CMK (cell line): ENCODE data around the gene TMX2.
"Not testable (repeated sequence)": the region's sequence is repeated elsewhere in the genome, so short reads cannot be mapped to it uniquely, and the experiment has no call there.

Source experiments
- DNase-seq: peaks from one replicate; pipeline ENCODE4 v3.0.0-alpha.2; 2010; ENCODE audit warnings: low read depth

Gene TMX2

GRCh38 chr11:57713835-57714234 is 1.4 kb downstream of the TMX2 start:
- DNase-seq, result no peak

- DNase-seq, result not testable (repeated sequence)
These were observed 4.3 kb downstream of the TMX2 start for GRCh38 chr11:57716726-57717125.

DNA sequence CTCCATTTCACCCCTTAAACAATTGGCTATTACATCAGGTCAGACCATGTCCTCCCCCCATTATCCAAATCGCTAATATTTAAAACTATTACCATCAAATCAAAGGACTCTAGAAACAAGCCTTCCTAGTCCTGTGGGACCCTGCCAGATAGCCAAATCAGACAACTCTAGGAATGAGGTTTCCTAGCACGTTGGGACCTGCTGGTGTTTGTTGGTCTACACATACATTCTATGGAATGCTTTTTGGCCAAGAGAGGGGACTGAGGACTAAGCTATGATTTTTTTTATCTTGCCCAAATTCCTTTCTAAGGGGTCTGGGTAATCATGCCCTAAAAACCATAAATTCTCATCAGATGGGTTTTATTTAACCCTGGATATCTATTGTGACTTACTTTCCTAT is 14.8 kb downstream of the TMX2 start:
- DNase-seq, result no peak

DNA sequence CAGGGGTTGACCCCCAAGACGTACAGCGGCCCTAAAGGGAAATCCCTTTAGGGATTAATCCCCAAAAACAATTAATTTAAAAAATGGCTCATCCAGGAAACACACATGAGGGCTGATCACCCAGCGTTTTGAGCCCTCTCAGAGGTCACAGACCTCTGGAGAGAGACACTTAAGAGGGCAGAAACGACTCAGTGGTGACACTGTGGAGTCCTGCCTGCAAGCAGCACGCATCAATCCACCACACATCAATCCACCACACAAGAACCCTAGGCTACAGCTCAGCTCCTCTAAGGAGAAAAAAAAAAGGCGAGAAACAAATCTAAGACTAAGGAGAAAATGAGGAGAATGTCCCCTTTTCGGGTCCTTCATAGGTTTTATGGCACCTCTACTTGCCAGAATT is 16.4 kb downstream of the TMX2 start:
- DNase-seq, result no peak

- no peak for DNase-seq
These were observed 17.1 kb downstream of the TMX2 start for GRCh38 chr11:57729479-57729878.

GRCh38 chr11:57732661-57733060 is 20.3 kb downstream of the TMX2 start:
- no peak for DNase-seq

DNA sequence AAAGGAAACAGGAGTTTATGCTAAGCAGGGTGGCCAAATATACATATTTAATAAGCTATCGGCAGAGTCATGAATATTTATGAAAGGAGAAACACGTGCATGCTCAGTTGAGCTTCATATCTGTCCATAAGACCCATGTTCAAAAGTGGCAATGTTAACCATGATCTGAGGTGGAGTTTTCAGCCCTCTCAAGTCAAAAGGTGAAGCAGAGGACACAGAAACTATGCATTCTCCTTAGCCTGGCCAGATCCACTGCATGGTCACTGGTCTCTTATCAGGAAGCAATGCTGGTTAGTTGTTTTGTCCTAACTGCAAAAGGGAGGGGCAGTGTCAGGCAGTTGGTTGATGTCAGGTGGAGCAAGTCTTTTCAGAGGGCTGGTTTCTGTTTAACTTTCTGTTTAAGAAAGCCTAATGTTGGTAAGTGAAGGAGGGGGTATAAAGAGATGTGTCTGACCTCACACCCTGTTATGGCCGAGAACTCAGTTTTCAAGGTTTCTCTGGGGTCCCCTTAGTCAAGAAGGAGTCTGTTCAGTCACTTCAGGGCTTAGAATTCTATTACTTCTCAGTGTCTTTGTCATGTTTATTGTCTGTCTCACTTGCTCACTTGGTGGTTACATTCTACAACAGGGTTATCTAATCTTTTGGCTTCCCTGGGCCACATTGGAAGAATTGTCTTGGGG is 23.4 kb downstream of the TMX2 start:
- no peak for DNase-seq

- peak; percentile 94 for DNase-seq
These were observed 29.0 kb downstream of the TMX2 start, which contains the start of gene SELENOH for GRCh38 chr11:57741132-57742086. Gene SELENOH, plus strand, starts transcription at chr11:57741491. Its CDS starts 105 bp downstream, at chr11:57741596.

GRCh38 chr11:57742087-57742452 is 29.7 kb downstream of the TMX2 start:
- DNase-seq, result no peak

- DNase-seq, result no peak
These were observed 32.0 kb downstream of the TMX2 start for GRCh38 chr11:57744357-57744756.

DNA sequence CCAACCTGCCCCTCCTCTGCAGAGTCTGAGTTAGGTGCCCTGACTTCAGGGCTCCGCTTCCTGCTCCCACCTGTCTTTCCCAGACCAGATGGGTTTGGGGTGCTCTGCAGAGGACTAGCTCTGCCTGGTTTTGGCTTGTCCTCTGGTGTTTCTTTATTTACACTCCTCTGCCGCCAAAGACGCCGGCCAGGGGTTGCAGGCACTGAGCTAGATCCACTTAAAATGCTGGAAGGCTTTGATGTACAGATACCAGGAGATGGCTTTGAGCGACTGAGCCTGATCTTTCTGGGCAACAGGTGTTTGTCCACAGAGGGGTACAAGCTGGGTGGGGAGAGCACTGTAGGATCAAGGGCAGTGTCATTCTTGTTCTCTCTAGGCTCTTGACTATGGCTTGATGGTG is 32.8 kb downstream of the TMX2 start:
- no peak for DNase-seq

DNA sequence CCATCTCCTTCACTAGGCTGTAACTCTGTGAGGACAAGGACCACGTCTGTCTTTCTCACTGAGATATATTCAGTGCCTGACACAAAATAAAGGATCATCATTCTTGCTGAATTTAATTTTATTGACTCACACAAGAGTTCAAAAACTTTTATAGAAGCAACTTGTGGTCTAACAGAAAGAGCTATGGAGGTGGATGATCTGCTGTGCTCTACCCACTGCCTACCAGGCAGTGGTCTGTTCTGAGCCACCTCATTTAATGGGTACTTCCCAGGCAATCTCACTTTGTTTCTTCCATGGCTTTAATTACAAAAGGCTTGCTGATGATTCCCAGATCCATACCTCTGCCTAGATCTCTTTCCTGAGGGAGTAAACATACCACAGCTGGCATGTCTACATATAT is 34.5 kb downstream of the TMX2 start:
- DNase-seq, result no peak

- DNase-seq, result no peak
These were observed 38.8 kb downstream of the TMX2 start for GRCh38 chr11:57751176-57751575.

GRCh38 chr11:57751676-57752253 is 39.4 kb downstream of the TMX2 start, which contains the start of gene BTBD18:
Gene BTBD18, minus strand, starts transcription at chr11:57751819. Its CDS starts 631 bp downstream, at chr11:57751188.
- no peak for DNase-seq

- DNase-seq, result no peak
These were observed 40.6 kb downstream of the TMX2 start for GRCh38 chr11:57752954-57753353.

DNA sequence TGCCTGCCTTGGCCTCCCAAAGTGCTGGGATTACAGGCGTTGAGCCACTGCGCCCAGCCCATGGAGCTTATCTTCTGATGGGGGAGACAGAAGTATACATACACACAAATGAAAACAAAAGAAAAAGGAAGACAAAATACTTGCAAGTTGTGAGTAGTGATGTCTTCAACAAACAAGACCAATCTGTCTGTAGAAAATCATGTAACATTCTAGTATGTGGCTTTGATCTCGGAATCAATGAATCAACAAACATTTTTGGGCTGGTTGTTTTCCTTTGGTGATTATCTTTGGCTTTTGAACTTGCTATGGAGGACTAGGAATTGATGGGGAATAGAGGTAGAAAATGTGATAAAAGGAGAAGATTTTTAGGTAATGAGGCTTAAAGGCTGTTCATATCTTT is 45.8 kb downstream of the TMX2 start:
- DNase-seq, result no peak

DNA sequence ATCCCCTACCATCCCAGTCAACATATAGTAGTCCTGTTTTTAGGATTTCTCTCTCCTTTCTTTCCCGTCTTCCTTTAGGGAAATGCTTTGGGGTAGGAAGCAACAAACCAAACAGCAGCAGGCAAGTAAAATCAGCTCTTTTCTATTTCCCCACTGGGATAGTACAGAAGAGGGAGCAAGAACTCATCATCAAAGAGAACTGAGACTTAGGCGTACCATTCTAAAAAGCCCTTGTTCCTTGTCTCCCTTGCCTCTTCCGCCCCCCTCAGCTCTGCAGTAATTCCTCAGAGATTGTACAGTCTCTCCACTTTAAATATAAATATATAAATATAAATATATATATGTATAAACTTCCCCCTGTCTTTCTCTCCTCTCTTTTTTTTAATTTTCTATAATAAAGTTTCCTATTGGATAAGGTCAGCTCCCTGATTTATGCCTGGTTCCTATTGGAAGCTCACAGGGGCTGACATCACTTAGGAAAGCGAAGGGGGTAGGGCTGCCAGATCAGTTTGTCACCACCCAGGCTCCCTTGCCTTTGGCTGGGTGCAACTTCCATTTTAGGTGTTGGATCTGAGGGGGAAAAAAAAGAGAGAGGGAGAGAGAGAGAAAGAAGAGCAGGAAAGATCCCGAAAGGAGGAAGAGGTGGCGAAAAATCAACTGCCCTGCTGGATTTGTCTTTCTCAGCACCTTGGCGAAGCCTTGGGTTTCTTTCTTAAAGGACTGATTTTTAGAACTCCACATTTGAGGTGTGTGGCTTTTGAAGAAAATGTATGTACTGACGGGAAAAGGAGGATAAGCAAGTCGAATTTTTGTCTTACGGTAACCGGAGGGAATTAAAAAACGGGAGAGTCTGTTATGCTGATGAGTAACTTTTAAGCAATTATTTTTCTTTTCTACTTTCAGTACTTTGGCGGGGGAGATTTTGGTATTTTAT is 49.2 kb downstream of the TMX2 start, which contains the start of gene CTNND1:
TSS of gene CTNND1 (plus strand) at position 502 of the 934 bp plus-strand sequence. CDS start 29,677 bp downstream, outside the sequence.
- DNase-seq, result no peak

- DNase-seq, result no peak
These were observed 50.0 kb downstream of the TMX2 start for GRCh38 chr11:57762235-57762861.

GRCh38 chr11:57763568-57763967 is 51.2 kb downstream of the TMX2 start:
- DNase-seq, result no peak

DNA sequence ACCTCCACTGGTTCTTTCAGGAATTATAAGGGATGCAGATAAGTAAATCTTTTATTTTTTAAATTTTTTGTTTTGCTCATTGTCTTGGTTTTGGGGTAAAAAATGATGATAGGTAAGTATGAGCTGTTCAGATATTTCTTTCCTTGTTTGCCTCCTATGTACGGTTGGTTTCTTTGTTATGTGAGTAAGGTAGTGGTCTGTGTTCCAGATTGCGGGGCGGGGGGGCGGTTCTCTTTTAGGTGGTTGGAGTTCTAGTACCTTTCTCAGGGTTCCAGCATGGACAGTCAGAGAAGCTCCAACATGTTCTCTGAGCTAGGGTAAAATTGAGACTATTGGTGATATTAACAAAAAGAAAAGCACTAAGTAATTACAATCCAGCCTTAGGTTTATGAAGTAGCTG is 51.6 kb downstream of the TMX2 start:
- no peak for DNase-seq

DNA sequence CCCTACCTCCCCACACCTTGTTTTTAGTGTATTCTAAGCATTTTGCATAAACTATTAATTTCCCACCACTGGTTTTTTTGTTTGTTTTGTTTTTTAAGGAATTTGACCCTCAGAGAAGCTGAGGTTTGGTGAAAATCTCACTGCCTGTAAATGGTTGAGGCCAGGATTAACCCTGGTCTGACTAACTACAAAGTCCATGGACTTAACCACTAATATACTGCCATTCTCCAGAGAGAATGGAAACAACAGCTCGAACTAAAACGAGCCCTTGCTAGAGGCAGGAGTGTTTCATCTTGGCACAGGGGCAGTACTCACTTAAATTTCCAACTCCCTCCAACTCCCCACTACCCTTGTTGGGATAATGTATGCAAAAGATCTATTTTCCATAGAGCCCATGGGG is 52.2 kb downstream of the TMX2 start:
- no peak for DNase-seq
